GM21526 (cell line): Measurements from ENCODE around the gene FHIT.

Experiments used
- ATAC-seq: cut with Tn5 transposase; IDR thresholded peaks from one replicate; pipeline ENCODE4 v1.9.1; 2021; ENCODE audit warnings: moderate library complexity; ENCODE audit not compliant: unreplicated experiment, low FRiP score

FHIT gene

DNA sequence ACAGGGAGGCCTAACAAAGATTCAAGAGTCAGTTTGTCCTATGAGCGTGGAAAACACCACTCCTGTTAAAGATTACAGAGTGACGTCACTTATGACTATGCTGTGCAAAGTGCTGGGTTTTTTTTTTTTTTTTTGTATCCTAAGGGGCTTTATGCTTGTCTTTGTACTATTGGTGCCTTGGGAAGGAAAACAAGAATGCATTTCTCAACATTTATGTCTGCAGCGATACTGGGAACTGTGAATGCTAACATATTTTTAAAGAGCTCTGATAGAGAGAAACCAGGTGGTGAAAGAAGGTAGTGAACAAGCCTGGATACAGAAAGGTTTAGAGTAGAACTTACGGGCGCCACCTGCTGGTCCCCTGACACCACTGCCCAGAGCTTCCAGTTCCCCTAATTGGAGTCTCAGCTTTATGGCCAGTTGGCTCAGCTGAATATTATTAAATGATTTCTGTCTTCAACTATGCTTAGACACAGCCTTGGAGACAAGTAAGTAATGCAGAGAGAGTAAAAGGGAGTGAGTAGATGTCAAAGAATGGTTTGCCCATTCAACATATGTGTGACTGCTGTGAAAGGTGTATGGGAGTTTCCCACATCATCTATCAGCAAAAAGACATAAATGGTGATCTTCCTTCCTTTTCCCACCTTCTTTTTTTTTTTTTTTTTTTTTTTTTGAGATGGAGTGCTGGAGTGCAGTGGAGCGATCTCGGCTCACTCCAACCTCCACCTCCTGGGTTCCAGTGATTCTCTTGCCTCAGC, 1393.5 kb downstream of the FHIT start:
- peak; percentile 97 for ATAC-seq

- no peak for ATAC-seq
Measured at GRCh38 chr3:59856934-59857460, 1394.3 kb downstream of the FHIT start.

DNA sequence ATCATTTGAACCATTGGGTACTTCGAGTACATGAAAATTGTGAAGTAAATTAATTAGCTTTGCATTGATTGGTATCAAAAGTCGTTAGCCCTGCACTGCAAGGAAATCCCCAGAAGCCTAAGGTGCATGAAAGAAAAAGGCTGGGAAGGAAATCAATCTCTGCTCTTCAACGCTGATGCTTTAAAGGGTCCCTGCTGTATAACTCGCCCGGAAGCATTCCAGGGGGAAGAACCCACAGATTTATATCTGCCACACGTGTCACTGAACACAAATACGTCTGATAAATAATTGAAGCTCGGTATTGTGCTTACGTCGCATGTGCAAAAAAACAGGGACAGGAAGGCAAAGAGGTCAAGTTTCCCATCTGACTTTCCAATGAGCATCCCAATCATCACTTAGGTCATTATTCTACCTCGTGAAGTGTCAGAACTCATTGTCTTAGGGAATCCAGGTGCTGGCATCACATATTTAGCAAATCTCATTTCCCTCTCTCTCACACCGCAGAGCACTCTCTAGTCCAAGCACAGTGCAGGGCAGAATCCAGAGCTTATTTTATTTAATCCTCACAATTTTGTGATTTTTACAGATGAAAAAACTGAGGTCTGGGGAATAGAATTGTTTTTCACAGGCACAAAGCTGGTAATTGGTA, 1397.1 kb downstream of the FHIT start:
- no peak for ATAC-seq

GRCh38 chr3:59850417-59850816, 1400.8 kb downstream of the FHIT start:
- ATAC-seq: no peak

DNA sequence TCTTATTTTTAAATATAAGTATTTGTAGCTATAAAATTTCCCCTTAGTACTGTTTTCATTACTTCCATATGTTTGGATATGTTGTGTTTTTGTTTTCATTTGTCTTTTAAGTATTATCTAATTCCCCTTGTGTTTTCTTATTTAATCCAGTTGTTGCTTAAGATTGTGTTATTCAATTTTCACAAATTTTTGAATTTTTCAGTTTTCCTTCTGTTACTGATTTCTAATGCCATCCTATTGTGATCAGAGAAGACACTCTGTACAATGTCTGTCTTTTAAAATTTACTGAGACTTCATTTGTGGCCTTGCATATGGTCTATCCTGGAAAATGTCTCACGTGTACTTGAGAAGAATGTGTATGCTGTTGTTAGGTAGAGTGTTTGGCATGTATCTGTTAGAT, 1405.9 kb downstream of the FHIT start:
- ATAC-seq: no peak

GRCh38 chr3:59843821-59844220, 1407.4 kb downstream of the FHIT start:
- ATAC-seq: no peak

DNA sequence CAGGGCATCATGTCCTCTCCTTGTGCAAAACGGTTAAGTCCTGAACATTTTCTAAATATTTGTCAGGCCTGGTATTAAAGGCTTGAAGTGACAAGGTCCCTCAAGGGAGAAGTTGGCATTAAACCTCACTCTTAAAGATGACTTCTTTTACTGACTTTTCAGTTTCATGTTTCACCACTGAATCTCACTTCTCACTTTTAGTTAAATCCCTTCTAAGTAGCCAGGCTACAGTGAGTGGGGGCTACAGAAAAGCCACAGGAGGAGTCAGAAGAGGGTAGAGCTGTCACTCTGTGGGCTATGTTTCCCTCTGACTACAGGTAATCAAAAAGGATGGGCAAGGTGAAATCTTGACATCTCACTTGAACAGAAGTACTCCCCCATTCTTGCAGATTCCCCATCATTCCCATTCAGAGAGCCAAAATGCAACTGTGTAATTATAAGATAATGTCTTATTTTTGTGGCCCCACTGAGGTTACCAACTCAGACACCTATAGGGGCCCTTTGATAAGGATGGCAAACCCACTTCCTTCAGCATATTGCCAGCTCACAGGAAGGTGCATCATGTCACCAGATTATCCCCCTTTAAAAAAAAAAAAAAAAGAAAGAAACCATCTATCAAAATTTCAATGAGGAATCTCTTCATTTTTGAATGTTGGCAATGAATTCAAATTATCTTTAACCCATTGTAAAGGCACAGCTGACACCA, 1411.3 kb downstream of the FHIT start:
- ATAC-seq: peak; percentile 93

- ATAC-seq: no peak
Measured at GRCh38 chr3:59839283-59839682, 1412.0 kb downstream of the FHIT start.

- no peak for ATAC-seq
Measured at GRCh38 chr3:59836531-59836930, 1414.7 kb downstream of the FHIT start.

DNA sequence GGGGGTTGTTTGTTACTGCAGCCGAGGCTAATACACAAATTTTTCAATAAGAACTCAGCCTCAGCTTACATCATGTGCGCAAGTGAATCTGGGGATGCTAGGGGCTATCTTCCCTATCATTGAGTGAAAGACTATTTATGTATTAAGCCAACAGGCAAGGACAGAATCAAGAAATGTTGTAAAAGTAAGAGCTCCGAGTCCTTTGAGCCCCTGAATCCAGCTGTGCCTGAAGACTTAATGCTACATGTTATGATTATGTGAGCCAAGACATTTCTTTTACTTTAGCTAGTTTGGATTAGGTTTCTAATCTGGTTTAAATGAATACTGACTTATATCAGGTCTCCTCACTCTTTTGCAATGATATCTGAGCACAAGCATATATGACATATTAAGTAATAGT, 1418.5 kb downstream of the FHIT start:
- no peak for ATAC-seq

GRCh38 chr3:59832241-59832640, 1419.0 kb downstream of the FHIT start:
- no peak for ATAC-seq

- ATAC-seq: no peak
Measured at GRCh38 chr3:59831394-59831793, 1419.9 kb downstream of the FHIT start.

GRCh38 chr3:59829527-59829926, 1421.7 kb downstream of the FHIT start:
- ATAC-seq: no peak

DNA sequence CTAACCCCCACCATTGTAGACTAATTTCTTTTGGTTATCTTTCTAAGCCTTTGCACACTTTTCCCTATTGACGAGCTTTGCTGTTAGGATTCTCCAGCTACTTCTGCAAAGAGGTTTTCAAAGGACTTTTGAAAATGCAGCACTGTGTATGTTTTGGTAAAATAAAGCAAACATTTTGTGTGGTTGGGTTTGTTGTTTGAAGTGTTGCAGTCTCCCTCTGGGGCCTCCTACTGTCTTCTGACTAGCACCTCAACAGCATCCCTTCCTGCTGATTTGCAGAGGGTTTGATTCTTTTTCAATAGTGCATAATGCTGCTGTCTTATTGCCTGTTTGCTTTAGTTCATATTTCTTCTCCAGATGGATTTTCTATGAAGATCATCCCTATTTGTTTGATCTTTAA, 1426.4 kb downstream of the FHIT start:
- no peak for ATAC-seq

GRCh38 chr3:59821274-59821673, 1430.0 kb downstream of the FHIT start:
- ATAC-seq: no peak

- ATAC-seq: no peak
Measured at GRCh38 chr3:59820352-59820934, 1430.8 kb downstream of the FHIT start.

DNA sequence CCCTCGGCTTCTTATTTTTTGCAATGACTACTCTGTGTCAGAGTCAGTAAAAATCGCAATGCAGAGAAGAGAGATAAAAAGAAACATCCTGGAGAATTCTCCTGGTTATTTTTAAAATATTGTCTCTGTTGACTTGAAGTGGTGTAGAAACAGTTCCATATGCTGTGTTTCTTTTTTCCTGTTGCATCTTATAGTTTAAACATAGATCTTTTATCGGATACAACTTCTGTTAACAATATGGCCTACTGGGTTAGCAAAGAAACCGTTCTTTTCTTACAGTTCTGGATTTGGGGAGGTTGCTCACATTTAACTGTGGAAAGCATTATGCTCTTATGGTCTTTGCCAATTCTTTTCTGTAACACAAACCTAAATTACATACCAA, 1432.3 kb downstream of the FHIT start:
- no peak for ATAC-seq

GRCh38 chr3:59818033-59818918, 1433.0 kb downstream of the FHIT start:
- no peak for ATAC-seq

DNA sequence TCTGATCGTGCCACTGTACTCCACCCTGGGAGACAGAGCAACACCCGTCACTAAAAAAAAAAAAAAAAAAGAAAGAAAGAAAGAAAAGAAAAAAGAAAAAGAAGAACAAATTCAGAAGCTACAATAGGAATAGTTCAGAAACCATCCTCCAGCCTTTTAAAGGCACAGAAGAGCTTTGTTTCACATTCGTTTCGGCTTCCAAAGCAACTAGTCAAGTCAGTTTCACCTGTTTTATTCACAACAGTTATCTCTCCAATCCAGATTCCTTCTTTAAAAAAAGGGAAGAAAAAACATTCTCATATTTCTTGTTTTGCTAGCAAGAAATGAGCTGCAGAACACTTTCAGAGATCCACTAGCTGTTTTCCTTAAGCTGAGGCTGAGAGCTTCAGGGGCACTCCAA, 1433.7 kb downstream of the FHIT start:
- no peak for ATAC-seq

GRCh38 chr3:59816312-59816711, 1434.9 kb downstream of the FHIT start:
- ATAC-seq: no peak
